VCaP (cell line): ENCODE measurements around the gene FOXJ3.

Experiments used
- H3K27ac ChIP-seq: fragments of 450-650 bp; 2 replicates; pipeline ENCODE4 v1.5.1; 2017
- CTCF ChIP-seq: fragments of 450-650 bp; conservative IDR thresholded peaks from 2 replicates; pipeline ENCODE4 v1.5.1; 2017; ENCODE audit warnings: mild to moderate bottlenecking, moderate library complexity

FOXJ3 gene

DNA sequence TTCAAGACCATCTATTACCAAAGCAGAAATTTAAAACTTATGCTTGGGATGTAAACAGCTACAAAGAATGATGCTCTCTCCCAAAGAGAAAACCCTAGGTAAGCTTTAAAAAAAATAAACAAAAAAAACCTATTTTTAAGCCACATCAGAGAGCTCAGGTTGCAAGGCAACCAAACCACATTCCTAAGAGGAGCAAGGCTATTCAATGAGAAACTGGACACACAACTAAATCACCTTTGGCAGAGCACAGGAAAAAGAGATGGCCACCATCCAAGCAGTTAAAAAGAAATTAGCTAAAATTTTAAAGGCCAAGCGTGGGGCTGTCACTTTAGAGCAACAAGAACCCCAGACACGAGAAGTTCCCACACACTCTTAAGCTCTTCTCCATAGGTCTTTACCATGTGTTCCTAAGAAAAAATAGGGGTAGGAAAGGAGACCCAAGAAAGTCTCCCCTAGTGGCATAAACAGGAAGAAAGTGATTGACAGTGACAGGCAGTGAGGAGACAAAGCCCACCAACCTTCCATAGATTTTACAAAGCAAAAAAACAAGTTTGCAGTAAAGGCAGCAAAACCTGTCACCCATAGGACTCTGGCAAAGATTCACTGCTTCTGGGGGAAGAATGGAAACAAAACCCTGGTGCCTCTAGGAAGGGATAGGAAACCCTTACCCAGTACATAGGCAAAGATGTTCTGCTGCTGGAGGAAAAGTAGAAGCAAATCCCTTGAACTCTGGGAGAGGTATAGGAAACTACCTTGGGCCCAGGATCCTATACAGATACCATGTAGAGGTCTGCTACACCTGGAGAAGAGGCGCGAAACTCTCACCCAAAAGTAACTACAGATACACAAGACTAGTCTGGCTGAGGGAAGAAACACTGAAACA, 68.5 kb downstream of the FOXJ3 start:
- TF ChIP-seq CTCF = peak; percentile 30; the same call in 1 of the 2 replicates
- H3K27ac ChIP-seq = peak overlapping the region; percentile 75

DNA sequence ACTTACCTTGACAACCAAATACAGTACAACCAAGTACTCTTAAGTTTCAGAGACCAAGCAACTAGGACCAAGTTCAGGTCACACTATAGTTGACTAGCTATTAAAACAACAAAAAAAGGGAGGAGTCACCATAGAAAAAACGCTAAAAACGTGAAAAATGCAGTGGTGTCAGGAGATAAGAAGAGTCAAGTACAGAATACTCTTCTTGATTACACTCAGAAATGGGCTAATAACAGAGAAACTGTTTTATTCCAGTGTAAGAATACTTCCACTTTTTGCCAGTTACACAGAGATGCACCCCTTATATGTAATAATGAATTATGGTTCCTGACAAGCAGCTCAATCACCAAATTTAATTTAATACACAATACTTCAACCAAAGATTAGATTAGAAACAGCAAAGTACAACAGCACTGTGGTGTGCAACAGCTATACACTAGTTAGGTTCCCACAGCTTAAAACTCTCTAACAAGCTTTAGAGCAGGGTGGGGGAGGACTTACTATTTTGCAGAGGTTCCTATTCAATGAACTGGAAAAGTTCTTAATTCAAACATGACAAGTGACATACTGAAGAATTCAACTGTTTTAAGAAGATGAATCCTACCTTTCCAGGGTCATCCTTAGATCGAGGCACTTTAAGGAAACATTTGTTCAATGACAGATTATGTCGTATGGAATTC, 70.4 kb downstream of the FOXJ3 start:
- TF ChIP-seq CTCF = no peak
- H3K27ac ChIP-seq = peak overlapping the region; percentile 75; the same call in 1 of the 2 replicates

GRCh38 chr1:42263019-42263418, 72.0 kb downstream of the FOXJ3 start:
- H3K27ac ChIP-seq = no peak overlapping the region
- TF ChIP-seq CTCF = no peak

GRCh38 chr1:42260376-42261070, 74.5 kb downstream of the FOXJ3 start:
- peak overlapping the region; percentile 33 for H3K27ac ChIP-seq

DNA sequence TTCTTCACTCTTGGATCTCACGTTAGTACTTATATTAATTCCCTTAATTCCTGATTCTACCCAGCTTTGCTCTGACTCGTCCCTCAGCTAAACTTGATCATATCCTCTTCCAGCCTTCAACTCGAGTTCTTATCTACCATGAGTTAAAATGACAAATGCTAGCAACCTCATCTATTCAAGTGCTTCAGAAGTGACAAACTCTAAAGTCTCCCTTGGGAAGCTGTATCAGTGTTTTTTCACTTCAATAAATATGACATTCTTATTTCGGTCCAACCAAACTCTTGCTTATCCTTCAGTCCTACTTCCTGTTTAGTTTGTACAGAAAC, 75.3 kb downstream of the FOXJ3 start:
- TF ChIP-seq CTCF = no peak

More at GRCh38 chr1:42260376-42261070, 74.5 kb downstream of the FOXJ3 start:
- TF ChIP-seq CTCF = no peak

DNA sequence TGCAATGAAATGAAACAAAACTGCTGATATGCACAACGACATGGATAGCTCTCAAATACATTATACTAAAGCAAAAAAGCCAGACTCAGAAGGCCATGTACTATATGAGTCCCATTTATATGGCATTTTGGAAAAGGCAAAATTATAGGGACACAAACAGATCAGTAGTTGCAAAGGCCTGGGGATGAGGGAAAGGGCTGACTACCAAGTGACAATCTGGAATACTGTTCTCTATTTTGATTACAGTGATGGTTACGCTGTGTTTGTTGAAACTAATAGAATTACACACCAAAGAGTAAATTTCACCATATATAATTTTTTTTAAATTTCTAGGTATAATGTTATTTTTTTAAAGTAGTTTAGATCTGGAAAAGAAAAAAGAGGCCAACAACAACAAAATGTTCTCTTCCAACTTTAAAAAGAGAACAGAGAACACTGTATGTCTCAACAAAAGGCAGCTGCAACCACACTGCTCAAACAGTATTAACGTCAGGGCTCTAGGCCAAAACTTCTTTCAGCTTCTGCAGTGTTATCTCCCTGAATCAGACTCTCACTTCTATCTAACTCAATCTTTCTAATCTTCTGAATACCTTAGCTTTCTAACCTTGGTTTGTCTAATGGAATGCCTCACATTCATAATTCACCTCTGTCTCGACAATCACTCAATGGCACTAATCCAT, 75.8 kb downstream of the FOXJ3 start:
- peak overlapping the region; percentile 33 for H3K27ac ChIP-seq
- TF ChIP-seq CTCF = no peak

More for the DNA sequence above, 75.3 kb downstream of the FOXJ3 start:
- H3K27ac ChIP-seq = peak overlapping the region; percentile 33
